IMR-90 (cell line): ENCODE results near the gene MMEL1.

Experiments
- CEBPB ChIP-seq: IDR thresholded peaks from 2 replicates; pipeline ENCODE4 v1.6.1; 2012; ENCODE audit warnings: low read depth, low read length, improper control_type of control experiment
- CTCF ChIP-seq: conservative IDR thresholded peaks from 2 replicates; pipeline ENCODE4 v1.5.1; 2012; ENCODE audit warnings: mild to moderate bottlenecking, low read depth, low read length, improper control_type of control experiment
- ELK1 ChIP-seq: fragments of 150-350 bp; IDR thresholded peaks from 2 replicates; pipeline ENCODE4 v1.6.1; 2016; ENCODE audit warnings: low read depth, mild to moderate bottlenecking, low read length, moderate library complexity, borderline replicate concordance
- FOS ChIP-seq: fragments of 150-350 bp; IDR thresholded peaks from 2 replicates; pipeline ENCODE4 v1.6.1; 2016; ENCODE audit warnings: low read depth, low read length
- MAFK ChIP-seq: IDR thresholded peaks from 2 replicates; pipeline ENCODE4 v1.6.1; 2012; ENCODE audit warnings: low read depth, low read length, improper control_type of control experiment
- MXI1 ChIP-seq: IDR thresholded peaks from 2 replicates; pipeline ENCODE4 v1.6.1; 2012; ENCODE audit warnings: low read depth, mild to moderate bottlenecking, low read length, moderate library complexity, borderline replicate concordance
- POLR2A ChIP-seq: IDR thresholded peaks from 2 replicates; pipeline ENCODE4 v1.6.1; 2012; ENCODE audit warnings: mild to moderate bottlenecking, low read depth, low read length
- RAD21 ChIP-seq: IDR thresholded peaks from 2 replicates; pipeline ENCODE4 v1.6.1; 2012; ENCODE audit warnings: low read length, improper control_type of control experiment
- RCOR1 ChIP-seq: IDR thresholded peaks from 2 replicates; pipeline ENCODE4 v1.6.1; 2012; ENCODE audit warnings: mild to moderate bottlenecking, low read length, improper control_type of control experiment; ENCODE audit not compliant: insufficient replicate concordance
- RFX5 ChIP-seq: IDR thresholded peaks from 2 replicates; pipeline ENCODE4 v1.8.0; 2012; ENCODE audit warnings: low read depth, mild to moderate bottlenecking, low read length, moderate library complexity
- SMC3 ChIP-seq: fragments of 150-350 bp; IDR thresholded peaks from 2 replicates; pipeline ENCODE4 v1.6.1; 2016; ENCODE audit warnings: low read depth, mild to moderate bottlenecking, antibody characterized with exemption, low read length, moderate library complexity
- USF2 ChIP-seq: fragments of 150-350 bp; IDR thresholded peaks from 2 replicates; pipeline ENCODE4 v1.6.1; 2017; ENCODE audit warnings: mild to moderate bottlenecking, antibody characterized with exemption, low read length, low read depth

GRCh38 chr1:2570332-2570731, 62.5 kb downstream of the MMEL1 start:
- TF ChIP-seq POLR2A (no peak), CTCF (no peak), RAD21 (no peak), CEBPB (no peak), ELK1 (no peak), MXI1 (no peak), SMC3 (no peak), RCOR1 (no peak), RFX5 (no peak), FOS (no peak), MAFK (no peak), USF2 (no peak)
